Parathyroid adenoma (tissue), 2 donors: ENCODE data around the gene FBXL7.

ENCODE experiments used
- H2AFZ ChIP-seq: fragments of 300-600 bp; sonication (generic); one replicate; pipeline ENCODE4 v1.7.0; 2017; ENCODE audit warnings: antibody characterized with exemption, mild to moderate bottlenecking
- H3K27ac ChIP-seq: fragments of 300-600 bp; sonication (generic); one replicate; pipeline ENCODE4 v1.7.0; 2017
- H3K27me3 ChIP-seq: fragments of 300-600 bp; sonication (generic); one replicate; pipeline ENCODE4 v1.7.0; 2017; ENCODE audit warnings: low read length; ENCODE audit not compliant: control insufficient read depth, insufficient read depth
- H3K36me3 ChIP-seq: fragments of 300-600 bp; sonication (generic); one replicate; pipeline ENCODE4 v1.7.0; 2017; ENCODE audit warnings: low read length; ENCODE audit not compliant: control insufficient read depth, insufficient read depth
- H3K4me1 ChIP-seq: fragments of 300-600 bp; sonication (generic); one replicate; pipeline ENCODE4 v1.7.0; 2017; ENCODE audit warnings: control low read depth
- H3K4me2 ChIP-seq: fragments of 300-600 bp; sonication (generic); one replicate; pipeline ENCODE4 v1.7.0; 2017; ENCODE audit warnings: low read length
- H3K4me3 ChIP-seq: fragments of 300-600 bp; sonication (generic); one replicate; pipeline ENCODE4 v1.7.0; 2017; ENCODE audit warnings: low read depth, low read length
- H3K79me2 ChIP-seq: fragments of 300-600 bp; sonication (generic); one replicate; pipeline ENCODE4 v1.7.0; 2017; ENCODE audit warnings: control low read depth
- H3K9ac ChIP-seq: fragments of 300-600 bp; sonication (generic); one replicate; pipeline ENCODE4 v1.7.0; 2017; ENCODE audit warnings: mild to moderate bottlenecking
- H3K9me3 ChIP-seq: fragments of 300-600 bp; sonication (generic); one replicate; pipeline ENCODE4 v1.7.0; 2017; ENCODE audit warnings: low read length; ENCODE audit not compliant: control insufficient read depth
- CTCF ChIP-seq: fragments of 300-600 bp; sonication (generic); IDR thresholded peaks from one replicate; pipeline ENCODE4 v1.7.0; 2017; ENCODE audit warnings: antibody characterized with exemption, mild to moderate bottlenecking
- donor health status: primary hyperparathyroidism.

The FBXL7 gene

DNA sequence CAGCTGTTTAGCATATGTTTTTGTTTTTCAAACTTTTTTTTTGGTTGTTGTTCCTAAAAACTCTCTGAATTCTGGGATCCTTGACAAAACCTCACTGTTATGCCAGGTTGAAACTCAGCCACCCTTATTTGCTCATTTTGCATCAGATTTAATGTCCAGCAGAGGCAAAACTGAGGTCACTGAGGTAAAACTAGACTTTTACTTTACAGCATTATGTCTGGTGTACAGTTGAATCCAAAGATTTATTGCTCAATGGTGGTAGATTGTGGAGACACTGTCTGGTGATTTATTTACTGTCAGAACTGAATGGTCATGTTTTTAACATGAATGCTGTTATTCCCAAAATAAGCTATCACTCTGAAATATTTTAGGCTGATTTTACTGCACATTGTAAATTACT is 87.9 kb downstream of the FBXL7 start:
- no peaks in the 10 kb centered on the region for H3K9me3 ChIP-seq
- H3K4me3 ChIP-seq = no peak overlapping the region
- no peak for TF ChIP-seq CTCF
- no peak overlapping the region for H2AFZ ChIP-seq
- H3K27ac ChIP-seq = no peak overlapping the region
- H3K36me3 ChIP-seq = no peaks in the 10 kb centered on the region
- H3K27me3 ChIP-seq = no peaks in the 10 kb centered on the region
- no peak overlapping the region for H3K9ac ChIP-seq
- H3K4me1 ChIP-seq = no peaks in the 10 kb centered on the region
- H3K79me2 ChIP-seq = no peaks in the 10 kb centered on the region
- no peak overlapping the region for H3K4me2 ChIP-seq

DNA sequence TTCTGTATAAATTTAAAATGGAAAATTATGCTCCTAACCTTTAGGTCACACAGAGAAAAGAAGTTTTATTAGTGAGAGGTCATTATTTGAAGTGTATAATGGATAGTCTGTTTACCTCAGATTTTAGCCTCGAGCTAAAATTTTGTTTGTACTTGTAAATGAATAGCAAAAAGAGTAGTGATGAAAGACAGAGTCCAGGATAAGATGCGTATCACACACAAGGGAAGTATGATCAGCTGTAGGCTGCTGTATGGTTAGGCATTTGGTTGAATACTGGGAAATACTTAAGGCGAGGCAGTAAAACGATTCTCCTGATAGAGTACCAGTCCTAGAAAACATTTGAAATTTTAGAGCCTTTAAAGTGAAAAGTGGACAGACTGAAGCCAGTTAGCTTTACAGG is 92.7 kb downstream of the FBXL7 start:
- Histone ChIP-seq H3K9me3 (no peaks in the 10 kb centered on the region), H3K27me3 (no peaks in the 10 kb centered on the region), H2AFZ (no peak overlapping the region), H3K36me3 (no peaks in the 10 kb centered on the region), H3K9ac (no peak overlapping the region), H3K4me3 (no peak overlapping the region), H3K4me1 (no peaks in the 10 kb centered on the region), H3K27ac (no peak overlapping the region), H3K4me2 (no peak overlapping the region), H3K79me2 (no peaks in the 10 kb centered on the region)
- no peak for TF ChIP-seq CTCF

GRCh38 chr5:15594977-15595568 is 95.1 kb downstream of the FBXL7 start:
- TF ChIP-seq CTCF = no peak
- Histone ChIP-seq H3K27me3 (no peaks in the 10 kb centered on the region), H3K4me1 (no peaks in the 10 kb centered on the region), H3K27ac (no peak overlapping the region), H3K9ac (no peak overlapping the region), H3K4me2 (no peak overlapping the region), H3K36me3 (no peaks in the 10 kb centered on the region), H3K79me2 (no peaks in the 10 kb centered on the region), H2AFZ (no peak overlapping the region), H3K9me3 (no peaks in the 10 kb centered on the region), H3K4me3 (no peak overlapping the region)

DNA sequence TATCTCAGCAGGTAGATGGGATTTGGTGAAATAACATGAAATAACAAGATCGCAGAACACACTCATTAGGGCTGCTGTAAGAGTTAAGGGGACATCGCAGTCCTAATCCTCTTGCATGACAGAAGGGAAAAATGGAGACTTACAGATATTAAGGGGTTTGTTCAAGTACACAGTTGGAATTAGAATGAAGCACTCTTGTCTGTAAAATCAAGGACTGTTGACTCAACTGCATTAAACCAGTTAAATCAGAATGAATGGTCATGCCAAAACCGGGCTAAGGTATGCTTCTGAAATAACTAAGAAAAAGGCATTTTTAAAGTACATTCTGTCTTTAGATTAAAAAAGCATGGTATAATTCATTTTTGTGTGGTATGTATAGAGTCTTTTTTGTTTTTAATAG is 95.9 kb downstream of the FBXL7 start:
- Histone ChIP-seq H3K4me2 (no peak overlapping the region), H3K27ac (no peak overlapping the region), H3K4me1 (no peaks in the 10 kb centered on the region), H3K9ac (no peak overlapping the region), H3K79me2 (no peaks in the 10 kb centered on the region), H2AFZ (no peak overlapping the region), H3K4me3 (no peak overlapping the region), H3K27me3 (no peaks in the 10 kb centered on the region), H3K9me3 (no peaks in the 10 kb centered on the region), H3K36me3 (no peaks in the 10 kb centered on the region)
- TF ChIP-seq CTCF = no peak

GRCh38 chr5:15596936-15597335 is 97.0 kb downstream of the FBXL7 start:
- no peak overlapping the region for H3K27ac ChIP-seq

More at GRCh38 chr5:15596936-15597335, 97.0 kb downstream of the FBXL7 start:
- no peak for TF ChIP-seq CTCF
- Histone ChIP-seq H3K4me3 (no peak overlapping the region), H3K4me1 (no peaks in the 10 kb centered on the region), H2AFZ (no peak overlapping the region), H3K36me3 (no peaks in the 10 kb centered on the region), H3K79me2 (no peaks in the 10 kb centered on the region), H3K4me2 (no peak overlapping the region), H3K9ac (no peak overlapping the region), H3K9me3 (no peaks in the 10 kb centered on the region), H3K27me3 (no peaks in the 10 kb centered on the region)
